Stimulated activated effector memory CD8-positive, alpha-beta T cell treated with anti-CD3 and anti-CD28 coated beads, Interleukin-12 subunit alpha, Interleukin-12 subunit beta, amount 100 ng/mL, for 72 hours (primary cell): ENCODE results near the gene GTF2H3.

Source experiments
- ATAC-seq: fragments of 150-1000 bp; cut with Tn5 transposase; 2 replicates; pipeline ENCODE4 v1.10.0; 2021
- DNase-seq, 2 donors: peaks; one replicate each; pipeline ENCODE4 v3.0.0; 2021 to 2022; ENCODE audit warnings: low spot score in 2 of 2
- H3K27ac Mint-ChIP-seq: one replicate; pipeline ENCODE4 v1.8.0; 2022; ENCODE audit warnings: mild to moderate bottlenecking, mixed read lengths
- H3K36me3 Mint-ChIP-seq: one replicate; pipeline ENCODE4 v1.8.0; 2022; ENCODE audit warnings: mild to moderate bottlenecking, mixed read lengths
- H3K4me1 Mint-ChIP-seq: one replicate; pipeline ENCODE4 v1.8.0; 2022; ENCODE audit warnings: mixed read lengths
- H3K4me3 Mint-ChIP-seq: one replicate; pipeline ENCODE4 v1.8.0; 2022; ENCODE audit warnings: mild to moderate bottlenecking, mixed read lengths
- H3K9me3 Mint-ChIP-seq: one replicate; pipeline ENCODE4 v1.8.0; 2022; ENCODE audit warnings: mixed read lengths

Gene GTF2H3

GRCh38 chr12:123617144-123617543 lies 16.5 kb upstream of the GTF2H3 start:
- Mint-ChIP-seq H3K4me3 (no peak overlapping the region), H3K36me3 (peaks cover 100% of the 10 kb centered on the region), H3K9me3 (no peaks in the 10 kb centered on the region), H3K4me1 (no peaks in the 10 kb centered on the region), H3K27ac (no peak overlapping the region)
- ATAC-seq: no peak
- DNase-seq: no peak

GRCh38 chr12:123617580-123617979 lies 16.0 kb upstream of the GTF2H3 start:
- no peak overlapping the region for H3K27ac Mint-ChIP-seq
- no peak overlapping the region for H3K4me3 Mint-ChIP-seq
- DNase-seq (no peak), ATAC-seq (no peak)
- H3K9me3 Mint-ChIP-seq: no peaks in the 10 kb centered on the region
- H3K36me3 Mint-ChIP-seq: peaks cover 100% of the 10 kb centered on the region
- no peaks in the 10 kb centered on the region for H3K4me1 Mint-ChIP-seq

- DNase-seq: no peak
- Mint-ChIP-seq H3K27ac (peak overlapping the region; percentile 65), H3K36me3 (peaks cover 100% of the 10 kb centered on the region), H3K9me3 (no peaks in the 10 kb centered on the region), H3K4me1 (no peaks in the 10 kb centered on the region), H3K4me3 (no peak overlapping the region)
- ATAC-seq: no peak
These were observed 12.5 kb upstream of the GTF2H3 start for GRCh38 chr12:123621101-123621500.

GRCh38 chr12:123621619-123622530 lies 11.8 kb upstream of the GTF2H3 start:
- Mint-ChIP-seq H3K36me3 (peaks cover 100% of the 10 kb centered on the region), H3K4me3 (no peak overlapping the region), H3K4me1 (no peaks in the 10 kb centered on the region), H3K9me3 (no peaks in the 10 kb centered on the region), H3K27ac (peak overlapping the region; percentile 65)
- DNase-seq: no peak
- ATAC-seq: peak; percentile 63

GRCh38 chr12:123634142-123634561 lies 523 bp downstream of the GTF2H3 start:
- H3K36me3 Mint-ChIP-seq: peaks cover 55% of the 10 kb centered on the region
- peaks cover 31% of the 10 kb centered on the region for H3K4me1 Mint-ChIP-seq
- H3K4me3 Mint-ChIP-seq: peak overlapping the region; percentile 98
- no peaks in the 10 kb centered on the region for H3K9me3 Mint-ChIP-seq
- peak overlapping the region; percentile 99 for H3K27ac Mint-ChIP-seq
- ATAC-seq: no peak
- no peak for DNase-seq

GRCh38 chr12:123643911-123644310 lies 10.3 kb downstream of the GTF2H3 start:
- Mint-ChIP-seq H3K36me3 (peaks cover 92% of the 10 kb centered on the region), H3K9me3 (no peaks in the 10 kb centered on the region)
- ATAC-seq: no peak

GRCh38 chr12:123645380-123645779 lies 11.8 kb downstream of the GTF2H3 start:
- DNase-seq (no peak), ATAC-seq (no peak)
- Mint-ChIP-seq H3K4me1 (no peaks in the 10 kb centered on the region), H3K27ac (no peak overlapping the region), H3K4me3 (no peak overlapping the region), H3K36me3 (peaks cover 100% of the 10 kb centered on the region), H3K9me3 (no peaks in the 10 kb centered on the region)

More at GRCh38 chr12:123643911-123644310, 10.3 kb downstream of the GTF2H3 start:
- Mint-ChIP-seq H3K27ac (no peak overlapping the region), H3K4me1 (no peaks in the 10 kb centered on the region), H3K4me3 (no peak overlapping the region)
- no peak for DNase-seq

GRCh38 chr12:123645878-123646277 lies 12.2 kb downstream of the GTF2H3 start:
- no peak overlapping the region for H3K27ac Mint-ChIP-seq
- DNase-seq (no peak), ATAC-seq (no peak)
- H3K4me3 Mint-ChIP-seq: no peak overlapping the region
- peaks cover 100% of the 10 kb centered on the region for H3K36me3 Mint-ChIP-seq
- no peaks in the 10 kb centered on the region for H3K4me1 Mint-ChIP-seq
- no peaks in the 10 kb centered on the region for H3K9me3 Mint-ChIP-seq

GRCh38 chr12:123648401-123648800 lies 14.8 kb downstream of the GTF2H3 start:
- DNase-seq (no peak), ATAC-seq (no peak)
- H3K36me3 Mint-ChIP-seq: peaks cover 100% of the 10 kb centered on the region
- no peak overlapping the region for H3K4me3 Mint-ChIP-seq
- H3K4me1 Mint-ChIP-seq: no peaks in the 10 kb centered on the region
- H3K9me3 Mint-ChIP-seq: no peaks in the 10 kb centered on the region
- H3K27ac Mint-ChIP-seq: no peak overlapping the region

GRCh38 chr12:123654129-123654701 lies 20.6 kb downstream of the GTF2H3 start:
- DNase-seq: no peak
- peaks cover 98% of the 10 kb centered on the region for H3K36me3 Mint-ChIP-seq
- H3K27ac Mint-ChIP-seq: no peak overlapping the region
- H3K4me1 Mint-ChIP-seq: peaks cover 10% of the 10 kb centered on the region
- ATAC-seq: no peak
- H3K4me3 Mint-ChIP-seq: no peak overlapping the region
- H3K9me3 Mint-ChIP-seq: no peaks in the 10 kb centered on the region

- no peak overlapping the region for H3K27ac Mint-ChIP-seq
- H3K36me3 Mint-ChIP-seq: peaks cover 98% of the 10 kb centered on the region
- H3K9me3 Mint-ChIP-seq: no peaks in the 10 kb centered on the region
- DNase-seq (no peak), ATAC-seq (no peak)
- H3K4me3 Mint-ChIP-seq: no peak overlapping the region
- H3K4me1 Mint-ChIP-seq: peaks cover 10% of the 10 kb centered on the region
These were observed 21.8 kb downstream of the GTF2H3 start for GRCh38 chr12:123655420-123655819.

- no peak for DNase-seq
- no peak for ATAC-seq
- Mint-ChIP-seq H3K9me3 (no peaks in the 10 kb centered on the region), H3K4me1 (peaks cover 10% of the 10 kb centered on the region), H3K4me3 (no peak overlapping the region), H3K27ac (no peak overlapping the region), H3K36me3 (peaks cover 98% of the 10 kb centered on the region)
These were observed 22.8 kb downstream of the GTF2H3 start for GRCh38 chr12:123656392-123656791.

- ATAC-seq (no peak), DNase-seq (no peak)
- Mint-ChIP-seq H3K36me3 (peaks cover 94% of the 10 kb centered on the region), H3K4me3 (no peak overlapping the region), H3K9me3 (no peaks in the 10 kb centered on the region), H3K4me1 (peaks cover 10% of the 10 kb centered on the region), H3K27ac (peak overlapping the region; percentile 1)
These were observed 23.6 kb downstream of the GTF2H3 start for GRCh38 chr12:123657211-123657610.

GRCh38 chr12:123659996-123660727 lies 26.5 kb downstream of the GTF2H3 start:
- Mint-ChIP-seq H3K27ac (peak overlapping the region; percentile 69), H3K9me3 (no peaks in the 10 kb centered on the region), H3K4me3 (no peak overlapping the region), H3K4me1 (no peaks in the 10 kb centered on the region), H3K36me3 (peaks cover 87% of the 10 kb centered on the region)
- no peak for ATAC-seq
- no peak for DNase-seq

GRCh38 chr12:123667771-123668170 lies 34.1 kb downstream of the GTF2H3 start:
- Mint-ChIP-seq H3K4me1 (peaks cover 11% of the 10 kb centered on the region), H3K27ac (no peak overlapping the region), H3K36me3 (peaks cover 18% of the 10 kb centered on the region), H3K9me3 (no peaks in the 10 kb centered on the region), H3K4me3 (no peak overlapping the region)
- ATAC-seq: no peak
- no peak for DNase-seq
